ENCODE measurements around the gene MYH6. TPM values are rescaled to one million over a fixed set of nuclear protein-coding genes. Genes with fewer than 3 reads are reported as not detected.
"Not testable (repeated sequence)": the region's sequence is repeated elsewhere in the genome, so short reads cannot be mapped to it uniquely, and the experiment has no call there.

The MYH6 gene
- total RNA-seq, 2 experiments from 2014 or later = not detected

- DNase-seq (no peak), ATAC-seq (no peak)
- POLR2A ChIA-PET = no interaction called here
- Mint-ChIP-seq H3K9me3 (ENCODE audit: insufficient read depth) (no peaks in the 10 kb centered on the region), H3K27me3 (ENCODE audit: low read depth) (no peaks in the 10 kb centered on the region), H3K4me3 (no peak overlapping the region), H3K36me3 (ENCODE audit: low read depth) (no peaks in the 10 kb centered on the region), H3K27ac (no peak overlapping the region), H3K4me1 (ENCODE audit: low read depth) (peaks cover 14% of the 10 kb centered on the region)
- CTCF ChIA-PET = interaction anchor here (0.8 kb wide), 1 partner anchor 39 kb away, joined by 3 read pairs; no protein-coding TSS in a partner anchor
These were observed 9.9 kb upstream of the MYH6 start for GRCh38 chr14:23418021-23418420.

GRCh38 chr14:23417269-23417668, 9.2 kb upstream of the MYH6 start:
- H3K4me3 Mint-ChIP-seq; POLR2A ChIA-PET; CTCF ChIA-PET; ATAC-seq; H3K9me3 Mint-ChIP-seq (ENCODE audit: insufficient read depth); H3K27me3 Mint-ChIP-seq (ENCODE audit: low read depth); H3K36me3 Mint-ChIP-seq (ENCODE audit: low read depth); H3K27ac Mint-ChIP-seq; DNase-seq: not testable (repeated sequence)
- H3K4me1 Mint-ChIP-seq (ENCODE audit: low read depth) = peaks cover 14% of the 10 kb centered on the region

GRCh38 chr14:23416801-23417200, 8.7 kb upstream of the MYH6 start:
- H3K27ac Mint-ChIP-seq = no peak overlapping the region

GRCh38 chr14:23415821-23416778, 8.0 kb upstream of the MYH6 start:
- CTCF ChIA-PET = interaction anchor here (1.1 kb wide), 1 partner anchor 296 kb away, joined by 3 read pairs; no protein-coding TSS in a partner anchor
- ATAC-seq (no peak), DNase-seq (no peak)
- POLR2A ChIA-PET = interaction anchor here (0.6 kb wide), 1 partner anchor 106 kb away, joined by 3 read pairs; no protein-coding TSS in a partner anchor
- Mint-ChIP-seq H3K27me3 (ENCODE audit: low read depth) (no peaks in the 10 kb centered on the region), H3K36me3 (ENCODE audit: low read depth) (no peaks in the 10 kb centered on the region), H3K27ac (no peak overlapping the region), H3K4me3 (no peak overlapping the region), H3K4me1 (ENCODE audit: low read depth) (peaks cover 3% of the 10 kb centered on the region), H3K9me3 (ENCODE audit: insufficient read depth) (no peaks in the 10 kb centered on the region)

More at GRCh38 chr14:23416801-23417200, 8.7 kb upstream of the MYH6 start:
- Mint-ChIP-seq H3K27me3 (ENCODE audit: low read depth) (no peaks in the 10 kb centered on the region), H3K4me1 (ENCODE audit: low read depth) (peaks cover 10% of the 10 kb centered on the region), H3K9me3 (ENCODE audit: insufficient read depth) (no peaks in the 10 kb centered on the region), H3K4me3 (no peak overlapping the region), H3K36me3 (ENCODE audit: low read depth) (no peaks in the 10 kb centered on the region)
- DNase-seq (no peak), ATAC-seq (no peak)
- ChIA-PET POLR2A (no interaction called here), CTCF (no interaction called here)

GRCh38 chr14:23414906-23415820, 7.1 kb upstream of the MYH6 start:
- Mint-ChIP-seq H3K27ac (no peak overlapping the region), H3K4me3 (no peak overlapping the region), H3K9me3 (ENCODE audit: insufficient read depth) (no peaks in the 10 kb centered on the region), H3K27me3 (ENCODE audit: low read depth) (no peaks in the 10 kb centered on the region), H3K36me3 (ENCODE audit: low read depth) (no peaks in the 10 kb centered on the region), H3K4me1 (ENCODE audit: low read depth) (no peaks in the 10 kb centered on the region)
- ChIA-PET CTCF (interaction anchor here (1.1 to 2.0 kb wide), 2 partner anchors 35 to 295 kb away, joined by 3 to 7 read pairs; no protein-coding TSS in a partner anchor), POLR2A (interaction anchor here (0.6 kb wide), 1 partner anchor 105 kb away, joined by 3 read pairs; no protein-coding TSS in a partner anchor)
- ATAC-seq = no peak
- no peak for DNase-seq

GRCh38 chr14:23414254-23414653, 6.2 kb upstream of the MYH6 start:
- CTCF ChIA-PET = interaction anchor here (2.0 kb wide), 1 partner anchor 34 kb away, joined by 7 read pairs; no protein-coding TSS in a partner anchor
- DNase-seq = no peak
- ATAC-seq = no peak
- H3K9me3 Mint-ChIP-seq (ENCODE audit: insufficient read depth) = no peaks in the 10 kb centered on the region
- no peaks in the 10 kb centered on the region for H3K36me3 Mint-ChIP-seq (ENCODE audit: low read depth)
- H3K4me3 Mint-ChIP-seq = no peak overlapping the region
- H3K4me1 Mint-ChIP-seq (ENCODE audit: low read depth) = no peaks in the 10 kb centered on the region
- no peaks in the 10 kb centered on the region for H3K27me3 Mint-ChIP-seq (ENCODE audit: low read depth)
- no peak overlapping the region for H3K27ac Mint-ChIP-seq
- POLR2A ChIA-PET = no interaction called here

GRCh38 chr14:23413681-23414080, 5.6 kb upstream of the MYH6 start:
- no peak for DNase-seq
- no peak overlapping the region for H3K27ac Mint-ChIP-seq
- POLR2A ChIA-PET = no interaction called here
- H3K9me3 Mint-ChIP-seq (ENCODE audit: insufficient read depth) = no peaks in the 10 kb centered on the region
- no peak for ATAC-seq
- H3K4me3 Mint-ChIP-seq = no peak overlapping the region
- CTCF ChIA-PET = interaction anchor here (2.0 kb wide), 1 partner anchor 33 kb away, joined by 7 read pairs; no protein-coding TSS in a partner anchor
- no peaks in the 10 kb centered on the region for H3K4me1 Mint-ChIP-seq (ENCODE audit: low read depth)
- H3K36me3 Mint-ChIP-seq (ENCODE audit: low read depth) = no peaks in the 10 kb centered on the region
- peaks cover 3% of the 10 kb centered on the region for H3K27me3 Mint-ChIP-seq (ENCODE audit: low read depth)

- ChIA-PET POLR2A (no interaction called here), CTCF (no interaction called here)
- H3K27ac Mint-ChIP-seq = no peak overlapping the region
- no peaks in the 10 kb centered on the region for H3K36me3 Mint-ChIP-seq (ENCODE audit: low read depth)
- H3K27me3 Mint-ChIP-seq (ENCODE audit: low read depth) = peaks cover 3% of the 10 kb centered on the region
- H3K4me3 Mint-ChIP-seq = no peak overlapping the region
- no peak for ATAC-seq
- DNase-seq = no peak
- H3K9me3 Mint-ChIP-seq (ENCODE audit: insufficient read depth) = no peaks in the 10 kb centered on the region
- no peaks in the 10 kb centered on the region for H3K4me1 Mint-ChIP-seq (ENCODE audit: low read depth)
These were observed 3.8 kb upstream of the MYH6 start for GRCh38 chr14:23411563-23412525.

GRCh38 chr14:23409966-23410635, 2.0 kb upstream of the MYH6 start:
- ChIA-PET CTCF (interaction anchor here (1.6 kb wide), 1 partner anchor 30 kb away, joined by 3 read pairs; no protein-coding TSS in a partner anchor), POLR2A (no interaction called here)
- H3K4me3 Mint-ChIP-seq = no peak overlapping the region
- no peaks in the 10 kb centered on the region for H3K36me3 Mint-ChIP-seq (ENCODE audit: low read depth)
- peaks cover 3% of the 10 kb centered on the region for H3K27me3 Mint-ChIP-seq (ENCODE audit: low read depth)
- H3K27ac Mint-ChIP-seq = no peak overlapping the region
- H3K9me3 Mint-ChIP-seq (ENCODE audit: insufficient read depth) = no peaks in the 10 kb centered on the region
- ATAC-seq (no peak), DNase-seq (no peak)
- H3K4me1 Mint-ChIP-seq (ENCODE audit: low read depth) = no peaks in the 10 kb centered on the region

GRCh38 chr14:23409475-23409874, 1.4 kb upstream of the MYH6 start:
- H3K27ac Mint-ChIP-seq = no peak overlapping the region
- no peak for DNase-seq
- H3K9me3 Mint-ChIP-seq (ENCODE audit: insufficient read depth) = no peaks in the 10 kb centered on the region
- H3K36me3 Mint-ChIP-seq (ENCODE audit: low read depth) = no peaks in the 10 kb centered on the region
- ChIA-PET POLR2A (no interaction called here), CTCF (interaction anchor here (1.6 kb wide), 1 partner anchor 30 kb away, joined by 3 read pairs; no protein-coding TSS in a partner anchor)
- no peak for ATAC-seq
- no peak overlapping the region for H3K4me3 Mint-ChIP-seq
- no peaks in the 10 kb centered on the region for H3K4me1 Mint-ChIP-seq (ENCODE audit: low read depth)
- peaks cover 3% of the 10 kb centered on the region for H3K27me3 Mint-ChIP-seq (ENCODE audit: low read depth)
